GM10847 (cell line): ENCODE results near the gene TCP1.

ENCODE experiments used
- POLR2A ChIP-seq: IDR thresholded peaks from 2 replicates; pipeline ENCODE4 v1.6.1; 2011; ENCODE audit not compliant: insufficient read length; ENCODE audit errors: extremely low read depth

Gene TCP1

DNA sequence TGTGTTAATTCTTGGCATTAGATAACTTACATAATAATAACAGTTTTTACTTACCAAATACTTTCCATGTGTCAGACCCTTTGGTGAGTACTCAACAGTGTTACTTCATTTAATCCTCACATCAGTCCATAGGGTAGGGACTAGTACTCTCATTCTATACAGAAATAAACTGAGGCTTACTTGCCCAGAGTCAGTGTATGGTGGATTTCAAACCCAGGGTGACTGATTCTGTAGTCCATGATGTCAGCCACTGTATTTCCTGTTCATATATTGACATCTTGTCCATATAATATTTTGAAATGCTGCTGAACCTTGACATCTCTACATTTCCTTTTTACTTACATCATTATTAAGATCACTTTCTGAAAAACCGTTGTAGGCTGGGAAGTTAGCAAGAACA lies 8.2 kb upstream of the TCP1 start:
- no peak for TF ChIP-seq POLR2A

DNA sequence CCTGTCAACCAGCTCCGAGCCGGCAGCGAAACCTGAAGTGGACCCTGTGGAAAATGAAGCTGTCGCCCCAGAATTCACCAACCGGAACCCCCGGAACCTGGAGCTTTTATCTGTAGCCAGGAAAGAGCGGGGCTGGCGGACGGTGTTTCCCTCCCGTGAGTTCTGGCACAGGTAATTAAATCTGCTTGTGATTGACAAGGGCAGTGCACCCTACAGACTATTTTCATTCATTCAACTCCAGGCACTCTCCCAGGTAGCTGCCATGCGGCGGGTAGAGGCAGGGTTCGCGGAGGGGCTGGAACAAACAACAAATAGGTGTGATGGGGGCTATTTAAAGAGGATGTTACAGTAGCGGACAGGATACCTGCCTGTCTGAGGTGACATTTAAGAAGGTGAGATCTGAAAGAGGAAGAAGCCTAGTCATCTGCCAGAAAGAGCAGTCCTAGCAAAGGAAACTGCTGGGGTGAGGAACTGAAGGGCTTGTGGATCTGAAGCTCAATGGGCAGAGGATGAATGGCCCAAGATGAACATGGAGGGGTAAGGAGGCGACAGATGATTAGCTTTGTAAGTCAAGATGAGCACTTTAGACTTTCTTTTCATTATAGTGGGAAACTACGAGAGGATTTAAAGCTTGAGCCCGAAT lies 1.7 kb upstream of the TCP1 start:
- no peak for TF ChIP-seq POLR2A

DNA sequence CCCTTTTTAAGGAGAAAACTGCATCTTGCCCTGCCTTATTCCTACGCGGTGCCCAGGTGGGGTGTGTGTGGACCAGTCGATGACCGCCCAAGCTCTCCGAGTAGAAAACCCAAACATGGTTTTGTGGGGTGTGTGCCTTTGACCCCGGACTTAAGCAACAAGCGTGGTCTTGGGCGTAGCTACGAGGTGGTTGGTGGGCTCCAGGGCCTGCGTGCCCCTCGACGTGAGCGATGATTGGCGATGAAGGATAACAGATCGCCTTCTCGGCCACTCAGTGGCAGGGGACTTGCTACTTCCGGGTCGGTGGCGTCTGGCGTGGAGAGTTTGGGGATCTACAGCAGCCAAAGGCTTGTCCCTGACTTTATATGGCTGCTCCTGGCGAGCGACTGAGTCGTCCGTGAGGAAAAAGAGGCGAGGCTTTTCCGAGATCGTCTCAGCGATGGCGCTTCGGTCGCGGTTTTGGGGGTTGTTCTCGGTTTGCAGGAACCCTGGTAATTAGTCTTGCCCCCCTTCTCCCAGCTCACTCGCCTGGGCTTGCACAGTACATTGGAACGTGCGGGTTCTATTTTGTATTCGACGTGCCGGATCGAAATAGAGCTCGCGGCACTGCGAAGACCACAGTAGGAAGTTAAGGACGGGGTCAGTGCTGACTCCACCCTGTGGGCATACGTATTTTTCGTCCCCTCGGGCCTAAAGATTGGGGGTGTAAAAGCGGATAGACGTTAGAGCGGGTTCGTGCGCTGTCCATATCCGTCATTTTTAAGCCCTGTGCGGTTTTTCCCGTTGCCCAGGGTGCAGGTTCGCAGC lies 950 bp upstream of the TCP1 start, which contains the start of gene MRPL18:
Gene MRPL18 (plus strand): TSS at position 319 of the 807 bp plus-strand sequence. CDS start 121 bp downstream, at position 440.
- peak; percentile 50 for TF ChIP-seq POLR2A

GRCh38 chr6:159788753-159789376 lies 537 bp downstream of the TCP1 start:
- TF ChIP-seq POLR2A: no peak

DNA sequence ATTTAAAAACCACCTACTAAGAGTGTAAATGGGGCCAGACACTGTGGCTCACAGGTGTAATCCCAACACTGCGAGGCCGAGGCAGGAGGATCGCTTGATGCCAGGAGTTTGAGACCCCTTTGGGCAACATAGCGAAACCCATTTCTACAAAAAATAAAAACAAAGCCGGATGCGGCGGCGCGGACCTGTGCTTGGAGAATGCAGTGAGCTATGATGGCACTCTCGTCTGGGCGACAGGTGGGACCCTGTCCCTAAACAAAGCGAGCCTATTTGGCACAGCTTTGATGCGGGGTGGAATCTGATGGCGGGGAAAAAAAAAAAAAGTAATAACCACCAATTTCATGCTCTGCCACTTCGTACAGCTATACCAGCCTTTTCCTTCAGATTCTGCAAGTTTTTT lies 1.1 kb downstream of the TCP1 start:
- TF ChIP-seq POLR2A: no peak

GRCh38 chr6:159778542-159779103 lies 10.8 kb downstream of the TCP1 start:
- TF ChIP-seq POLR2A: no peak

DNA sequence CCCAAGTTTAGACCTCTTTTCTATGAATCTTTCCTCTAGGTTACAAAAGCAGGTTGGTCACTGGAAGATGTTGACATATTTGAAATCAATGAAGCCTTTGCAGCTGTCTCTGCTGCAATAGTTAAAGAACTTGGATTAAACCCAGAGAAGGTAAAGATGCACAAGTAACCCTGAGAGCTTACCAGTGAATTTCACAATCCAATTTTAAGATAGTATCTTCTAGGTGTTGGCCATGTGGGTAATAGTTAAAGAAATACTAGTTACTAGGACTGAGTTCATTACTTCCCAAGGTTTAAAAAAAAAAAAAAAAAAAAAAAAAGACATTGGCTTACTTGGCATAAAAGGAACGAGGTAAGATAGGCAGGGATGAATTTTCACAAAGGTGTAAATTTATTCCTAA lies 11.3 kb downstream of the TCP1 start:
- no peak for TF ChIP-seq POLR2A

GRCh38 chr6:159777240-159777904 lies 12.0 kb downstream of the TCP1 start:
- no peak for TF ChIP-seq POLR2A

GRCh38 chr6:159772196-159772595 lies 17.2 kb downstream of the TCP1 start:
- no peak for TF ChIP-seq POLR2A

DNA sequence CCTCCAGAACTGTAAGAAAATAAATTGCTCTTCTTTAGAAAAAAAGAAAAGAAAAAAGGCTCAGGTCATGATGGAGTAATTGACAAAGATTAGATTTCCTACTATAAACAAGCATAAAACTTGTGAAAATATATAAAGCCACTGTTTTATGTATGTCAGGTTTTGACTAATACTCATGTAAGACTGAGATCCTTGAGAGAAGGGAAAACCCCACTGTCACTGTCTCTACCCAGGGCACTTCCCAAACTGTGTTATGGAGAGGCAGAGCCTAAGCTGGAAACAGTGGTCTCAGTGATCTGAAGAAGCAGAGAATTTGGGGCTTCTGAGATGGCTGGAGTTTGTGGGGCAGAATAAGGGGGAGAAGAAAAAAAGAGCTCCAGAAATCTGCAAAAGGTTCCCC lies 19.9 kb downstream of the TCP1 start:
- TF ChIP-seq POLR2A: no peak

- TF ChIP-seq POLR2A: no peak
Measured at GRCh38 chr6:159766906-159767305, 22.5 kb downstream of the TCP1 start.

- no peak for TF ChIP-seq POLR2A
Measured at GRCh38 chr6:159762681-159763293, 26.6 kb downstream of the TCP1 start.

- TF ChIP-seq POLR2A: peak; percentile 86
Measured at GRCh38 chr6:159761873-159762680, 27.3 kb downstream of the TCP1 start, which contains the start of gene ACAT2. Gene ACAT2 (plus strand): TSS chr6:159762045. CDS start chr6:159762088, 43 bp downstream.
